Uterus (tissue), 4 donors: ENCODE measurements around the gene FBXO21. TPM values are rescaled to one million over a fixed set of nuclear protein-coding genes. Genes with fewer than 3 reads are reported as not detected.

Experiments
- DNase-seq, 2 donors: peaks; one replicate each; pipeline ENCODE4 v3.0.0-alpha.2; 2019 to 2020
- H3K27ac ChIP-seq, 2 donors: fragments of 200-600 bp; sonication (generic); 1 replicate in 1 of 2; 2 replicates in 1 of 2; pipeline ENCODE4 v1.5.1; 2016 to 2018
- H3K27me3 ChIP-seq, 2 donors: fragments of 200-600 bp; sonication (generic); one replicate each; pipeline ENCODE4 v1.5.1; 2018 to 2019; ENCODE audit warnings: control low read depth in 1 of 2
- H3K36me3 ChIP-seq, 2 donors: fragments of 200-600 bp; sonication (generic); one replicate each; pipeline ENCODE4 v1.5.1; 2019; ENCODE audit warnings: control low read depth in 1 of 2
- H3K4me1 ChIP-seq, 2 donors: fragments of 200-600 bp; sonication (generic); one replicate each; pipeline ENCODE4 v1.5.1; 2018 to 2019; ENCODE audit warnings: control low read depth in 1 of 2
- H3K4me3 ChIP-seq, 2 donors: fragments of 200-600 bp; sonication (generic); 1 replicate in 1 of 2; 2 replicates in 1 of 2; pipeline ENCODE4 v1.5.1; 2018 to 2019; ENCODE audit warnings: mild to moderate bottlenecking in 1 of 2
- H3K9me3 ChIP-seq, 2 donors: fragments of 200-600 bp; sonication (generic); one replicate each; pipeline ENCODE4 v1.5.1; 2019; ENCODE audit warnings: control low read depth in 1 of 2
- CTCF ChIP-seq, 4 experiments: fragments of 200-600 bp in 2 of 4; fragments of 450-650 bp in 2 of 4; sonication (generic) in 2 of 4; IDR thresholded peaks; one replicate each; pipeline ENCODE4 v1.5.1; 2016 to 2019; ENCODE audit warnings: antibody characterized with exemption in 4 of 4, mild to moderate bottlenecking in 2 of 4, moderate library complexity in 1 of 4
- POLR2A ChIP-seq, 2 donors: fragments of 450-650 bp; IDR thresholded peaks; one replicate each; pipeline ENCODE4 v1.6.1; 2016; ENCODE audit warnings: antibody characterized with exemption in 2 of 2, mild to moderate bottlenecking in 1 of 2, moderate library complexity in 1 of 2
- intact Hi-C: fragments of 100-400 bp; cut with DNase I; formaldehyde crosslinking; loops from one replicate; pipeline ENCODE4 v1.15.1; 2023; ENCODE audit warnings: low total_unique reads
- total RNA-seq, 4 donors: library from RNA; depleted of rRNA in 3 of 4; stranded (reverse); fragments of >200 nt in 3 of 4; gene quantifications; one replicate each; pipeline versions ENCODE4 v1.1.0 to v1.2.4, GENCODE V29; 2014 to 2023
- donor health status: DM: yes; HTN: yes; CAD: no.

The FBXO21 gene
- total RNA-seq, 4 donors from 2014 or later = 66.2 to 152 (median 90.0) TPM

GRCh38 chr12:117139025-117139717 is 51.1 kb downstream of the FBXO21 start:
- H3K36me3 ChIP-seq = no peaks in the 10 kb centered on the region
- H3K9me3 ChIP-seq = no peaks in the 10 kb centered on the region
- no peak overlapping the region for H3K27ac ChIP-seq
- H3K27me3 ChIP-seq = no peaks in the 10 kb centered on the region
- no peaks in the 10 kb centered on the region for H3K4me1 ChIP-seq
- no peak for TF ChIP-seq POLR2A (IDR thresholded peaks at IDR 0.05)
- TF ChIP-seq CTCF (IDR thresholded peaks at IDR 0.05) = no peak
- intact Hi-C loops = no loop called here
- no peak overlapping the region for H3K4me3 ChIP-seq
- no peak for DNase-seq

- H3K36me3 ChIP-seq = no peaks in the 10 kb centered on the region
- intact Hi-C loops = no loop called here
- no peaks in the 10 kb centered on the region for H3K9me3 ChIP-seq
- DNase-seq = no peak
- no peak overlapping the region for H3K27ac ChIP-seq
- no peaks in the 10 kb centered on the region for H3K27me3 ChIP-seq
- H3K4me1 ChIP-seq = no peaks in the 10 kb centered on the region
- TF ChIP-seq POLR2A (IDR thresholded peaks at IDR 0.05) (no peak), CTCF (IDR thresholded peaks at IDR 0.05) (no peak)
- H3K4me3 ChIP-seq = no peak overlapping the region
These were observed 55.5 kb downstream of the FBXO21 start for GRCh38 chr12:117134721-117135120.

- Histone ChIP-seq H3K4me3 (no peak overlapping the region), H3K9me3 (no peaks in the 10 kb centered on the region), H3K36me3 (no peaks in the 10 kb centered on the region), H3K4me1 (no peaks in the 10 kb centered on the region), H3K27ac (no peak overlapping the region), H3K27me3 (no peaks in the 10 kb centered on the region)
- TF ChIP-seq POLR2A (IDR thresholded peaks at IDR 0.05) = no peak
- TF ChIP-seq CTCF (IDR thresholded peaks at IDR 0.05) = no peak
- intact Hi-C loops = no loop called here
- DNase-seq = no peak
These were observed 56.2 kb downstream of the FBXO21 start for GRCh38 chr12:117134059-117134458.

- Histone ChIP-seq H3K27me3 (no peaks in the 10 kb centered on the region), H3K36me3 (no peaks in the 10 kb centered on the region), H3K9me3 (no peaks in the 10 kb centered on the region), H3K4me1 (no peaks in the 10 kb centered on the region), H3K4me3 (no peak overlapping the region), H3K27ac (no peak overlapping the region)
- TF ChIP-seq POLR2A (IDR thresholded peaks at IDR 0.05) (no peak), CTCF (IDR thresholded peaks at IDR 0.05) (no peak)
- intact Hi-C loops = no loop called here
- no peak for DNase-seq
These were observed 59.5 kb downstream of the FBXO21 start for GRCh38 chr12:117130801-117131200.

- TF ChIP-seq POLR2A (IDR thresholded peaks at IDR 0.05) = no peak
- TF ChIP-seq CTCF (IDR thresholded peaks at IDR 0.05) = no peak
- H3K36me3 ChIP-seq = no peaks in the 10 kb centered on the region
- H3K27me3 ChIP-seq = no peaks in the 10 kb centered on the region
- H3K4me3 ChIP-seq = no peak overlapping the region
- no peak for DNase-seq
- no peaks in the 10 kb centered on the region for H3K9me3 ChIP-seq
- H3K27ac ChIP-seq = no peak overlapping the region
- no peaks in the 10 kb centered on the region for H3K4me1 ChIP-seq
- intact Hi-C loops = no loop called here
These were observed 60.9 kb downstream of the FBXO21 start for GRCh38 chr12:117129391-117129790.
